Medulla oblongata (tissue), 1 donor: ENCODE results near the gene BRDT.
A peak's percentile ranks its signal among the peaks of the same experiment; 100 is the strongest.
"Not testable (repeated sequence)": the region's sequence is repeated elsewhere in the genome, so short reads cannot be mapped to it uniquely, and the experiment has no call there.

Experiments
- DNase-seq: peaks from one replicate; pipeline ENCODE4 v3.0.0-alpha.2; 2015; ENCODE audit errors: extremely low spot score

The BRDT gene

GRCh38 chr1:91981996-91982609, 32.9 kb downstream of the BRDT start:
- no peak for DNase-seq

- no peak for DNase-seq
These were observed 44.1 kb downstream of the BRDT start for GRCh38 chr1:91993256-91993655.

- peak; percentile 66 for DNase-seq
These were observed 48.5 kb downstream of the BRDT start for GRCh38 chr1:91997607-91998195.

GRCh38 chr1:92004129-92004528, 54.9 kb downstream of the BRDT start:
- no peak for DNase-seq

GRCh38 chr1:92013923-92014322, 64.7 kb downstream of the BRDT start:
- no peak for DNase-seq

- DNase-seq, result no peak
These were observed 67.6 kb downstream of the BRDT start for GRCh38 chr1:92016720-92017316.

GRCh38 chr1:92017656-92018055, 68.5 kb downstream of the BRDT start:
- no peak for DNase-seq

- DNase-seq, result not testable (repeated sequence)
These were observed 76.8 kb downstream of the BRDT start for GRCh38 chr1:92026042-92026441.

- no peak for DNase-seq
These were observed 77.6 kb downstream of the BRDT start for GRCh38 chr1:92026806-92027205.

- no peak for DNase-seq
These were observed 80.2 kb downstream of the BRDT start for GRCh38 chr1:92029241-92029922.

- no peak for DNase-seq
These were observed 81.5 kb downstream of the BRDT start for GRCh38 chr1:92030656-92031107.

- DNase-seq, result no peak
These were observed 82.3 kb downstream of the BRDT start for GRCh38 chr1:92031281-92032110.

GRCh38 chr1:92037400-92037799, 88.2 kb downstream of the BRDT start:
- no peak for DNase-seq

- no peak for DNase-seq
These were observed 89.6 kb downstream of the BRDT start for GRCh38 chr1:92038695-92039346.

GRCh38 chr1:92040971-92041370, 91.8 kb downstream of the BRDT start:
- DNase-seq, result no peak

GRCh38 chr1:92043621-92044020, 94.4 kb downstream of the BRDT start:
- no peak for DNase-seq

- DNase-seq, result no peak
These were observed 96.7 kb downstream of the BRDT start for GRCh38 chr1:92045766-92046495.

GRCh38 chr1:92051948-92052347, 102.7 kb downstream of the BRDT start:
- DNase-seq, result no peak
